Measurements from ENCODE around the gene KIF6.

KIF6 gene

GRCh38 chr6:39476151-39476550, 249.1 kb downstream of the KIF6 start:
- no peaks in the 10 kb centered on the region for H3K27me3 ChIP-seq (ENCODE audit: insufficient read depth, low read length, poor library complexity)
- H3K79me2 ChIP-seq (ENCODE audit: insufficient read depth, low read length): no peaks in the 10 kb centered on the region
- no peak overlapping the region for H3K9ac ChIP-seq (ENCODE audit: low read depth, low read length)
- H3K36me3 ChIP-seq (ENCODE audit: insufficient read depth, low read length): no peaks in the 10 kb centered on the region
- H3K4me3 ChIP-seq (ENCODE audit: low read depth in 1 of 2, low read length in 2 of 2): no peak overlapping the region
- no peak for TF ChIP-seq CTCF (IDR thresholded peaks at IDR 0.05; ENCODE audit: borderline replicate concordance, extremely low read depth, low read length, poor library complexity, severe bottlenecking)
- TF ChIP-seq EZH2 (IDR thresholded peaks at IDR 0.05; ENCODE audit: borderline replicate concordance, low read depth, low read length, severe bottlenecking): no peak
- H3K27ac ChIP-seq (ENCODE audit: low read length): no peak overlapping the region
- peaks cover 10% of the 10 kb centered on the region for H3K4me1 ChIP-seq (ENCODE audit: insufficient read depth, low read length)
- no peaks in the 10 kb centered on the region for H3K9me3 ChIP-seq (ENCODE audit: insufficient read depth, low read length, severe bottlenecking)
- H2AFZ ChIP-seq (ENCODE audit: low read depth, low read length): no peak overlapping the region
- DNase-seq: no peak
- no peak overlapping the region for H3K4me2 ChIP-seq (ENCODE audit: insufficient read depth, low read length)
- no peaks in the 10 kb centered on the region for H4K20me1 ChIP-seq (ENCODE audit: insufficient read depth, low read length)
- no peak for ATAC-seq (ENCODE audit: insufficient read depth, low read depth)

- peak overlapping the region; percentile 4; the same call in 1 of the 2 replicates for H3K27ac ChIP-seq (ENCODE audit: low read length)
- H3K4me2 ChIP-seq (ENCODE audit: insufficient read depth, low read length): peak overlapping the region; percentile 43; the same call in 1 of the 2 replicates
- no peaks in the 10 kb centered on the region for H3K79me2 ChIP-seq (ENCODE audit: insufficient read depth, low read length)
- TF ChIP-seq EZH2 (IDR thresholded peaks at IDR 0.05; ENCODE audit: borderline replicate concordance, low read depth, low read length, severe bottlenecking): no peak
- TF ChIP-seq CTCF (IDR thresholded peaks at IDR 0.05; ENCODE audit: borderline replicate concordance, extremely low read depth, low read length, poor library complexity, severe bottlenecking): no peak
- no peak overlapping the region for H3K9ac ChIP-seq (ENCODE audit: low read depth, low read length)
- H3K27me3 ChIP-seq (ENCODE audit: insufficient read depth, low read length, poor library complexity): no peaks in the 10 kb centered on the region
- no peak overlapping the region for H2AFZ ChIP-seq (ENCODE audit: low read depth, low read length)
- peaks cover 10% of the 10 kb centered on the region for H3K4me1 ChIP-seq (ENCODE audit: insufficient read depth, low read length)
- H4K20me1 ChIP-seq (ENCODE audit: insufficient read depth, low read length): no peaks in the 10 kb centered on the region
- DNase-seq (peak; percentile 10), ATAC-seq (ENCODE audit: insufficient read depth, low read depth) (peak; percentile 80)
- no peaks in the 10 kb centered on the region for H3K36me3 ChIP-seq (ENCODE audit: insufficient read depth, low read length)
- no peak overlapping the region; a peak in 1 of 4 replicates for H3K4me3 ChIP-seq (ENCODE audit: low read depth in 1 of 2, low read length in 2 of 2)
- no peaks in the 10 kb centered on the region for H3K9me3 ChIP-seq (ENCODE audit: insufficient read depth, low read length, severe bottlenecking)
Observed at GRCh38 chr6:39471954-39472659, 253.1 kb downstream of the KIF6 start.

GRCh38 chr6:39470506-39470905, 254.7 kb downstream of the KIF6 start:
- Histone ChIP-seq H4K20me1 (ENCODE audit: insufficient read depth, low read length) (no peaks in the 10 kb centered on the region), H3K9ac (ENCODE audit: low read depth, low read length) (no peak overlapping the region), H3K4me1 (ENCODE audit: insufficient read depth, low read length) (peaks cover 10% of the 10 kb centered on the region), H3K79me2 (ENCODE audit: insufficient read depth, low read length) (no peaks in the 10 kb centered on the region), H3K27me3 (ENCODE audit: insufficient read depth, low read length, poor library complexity) (no peaks in the 10 kb centered on the region), H3K4me3 (ENCODE audit: low read depth in 1 of 2, low read length in 2 of 2) (no peak overlapping the region), H2AFZ (ENCODE audit: low read depth, low read length) (no peak overlapping the region), H3K9me3 (ENCODE audit: insufficient read depth, low read length, severe bottlenecking) (no peaks in the 10 kb centered on the region), H3K4me2 (ENCODE audit: insufficient read depth, low read length) (no peak overlapping the region), H3K27ac (ENCODE audit: low read length) (no peak overlapping the region), H3K36me3 (ENCODE audit: insufficient read depth, low read length) (no peaks in the 10 kb centered on the region)
- no peak for DNase-seq
- TF ChIP-seq CTCF (IDR thresholded peaks at IDR 0.05; ENCODE audit: borderline replicate concordance, extremely low read depth, low read length, poor library complexity, severe bottlenecking): no peak
- TF ChIP-seq EZH2 (IDR thresholded peaks at IDR 0.05; ENCODE audit: borderline replicate concordance, low read depth, low read length, severe bottlenecking): no peak
- no peak for ATAC-seq (ENCODE audit: insufficient read depth, low read depth)
